HEK293T (cell line): ENCODE data around the gene MAGEA11.

ENCODE experiments used
- ARNT ChIP-seq: fragments of 450-650 bp; IDR thresholded peaks from 2 replicates; pipeline ENCODE4 v1.6.1; 2017; ENCODE audit warnings: mild to moderate bottlenecking
- BHLHE40 ChIP-seq: fragments of 450-650 bp; IDR thresholded peaks from 2 replicates; pipeline ENCODE4 v1.6.1; 2016; ENCODE audit warnings: mild to moderate bottlenecking, moderate library complexity, borderline replicate concordance
- CTBP1 ChIP-seq: fragments of 450-650 bp; IDR thresholded peaks from 2 replicates; pipeline ENCODE4 v1.6.1; 2016; ENCODE audit warnings: borderline replicate concordance
- ELF4 ChIP-seq: fragments of 450-650 bp; IDR thresholded peaks from 2 replicates; pipeline ENCODE4 v1.6.1; 2017; ENCODE audit warnings: antibody characterized with exemption
- FOXA1 ChIP-seq: fragments of 450-650 bp; IDR thresholded peaks from 2 replicates; pipeline ENCODE4 v1.6.1; 2016; ENCODE audit warnings: mild to moderate bottlenecking
- FOXK2 ChIP-seq: fragments of 450-650 bp; IDR thresholded peaks from 2 replicates; pipeline ENCODE4 v1.6.1; 2016; ENCODE audit warnings: mild to moderate bottlenecking
- FOXM1 ChIP-seq: fragments of 450-650 bp; IDR thresholded peaks from 2 replicates; pipeline ENCODE4 v1.6.1; 2017; ENCODE audit warnings: mild to moderate bottlenecking, borderline replicate concordance
- HDGF ChIP-seq: fragments of 450-650 bp; IDR thresholded peaks from 2 replicates; pipeline ENCODE4 v1.6.1; 2017; ENCODE audit warnings: antibody characterized with exemption, borderline replicate concordance
- L3MBTL2 ChIP-seq: fragments of 450-650 bp; conservative IDR thresholded peaks from 2 replicates; pipeline ENCODE4 v1.6.1; 2016; ENCODE audit warnings: mild to moderate bottlenecking
- SP1 ChIP-seq: fragments of 450-650 bp; IDR thresholded peaks from 2 replicates; pipeline ENCODE4 v1.6.1; 2017
- SUZ12 ChIP-seq: fragments of 450-650 bp; IDR thresholded peaks from 2 replicates; pipeline ENCODE4 v1.6.1; 2016; ENCODE audit warnings: mild to moderate bottlenecking
- TARDBP ChIP-seq: fragments of 450-650 bp; IDR thresholded peaks from 2 replicates; pipeline ENCODE4 v1.6.1; 2016
- ZNF384 ChIP-seq: fragments of 450-650 bp; IDR thresholded peaks from 2 replicates; pipeline ENCODE4 v1.6.1; 2016
- TF ChIP-seq, protein P1 (sequence below): fragments of 450-650 bp; IDR thresholded peaks from 2 replicates; pipeline ENCODE4 v1.6.1; 2016

DNA sequence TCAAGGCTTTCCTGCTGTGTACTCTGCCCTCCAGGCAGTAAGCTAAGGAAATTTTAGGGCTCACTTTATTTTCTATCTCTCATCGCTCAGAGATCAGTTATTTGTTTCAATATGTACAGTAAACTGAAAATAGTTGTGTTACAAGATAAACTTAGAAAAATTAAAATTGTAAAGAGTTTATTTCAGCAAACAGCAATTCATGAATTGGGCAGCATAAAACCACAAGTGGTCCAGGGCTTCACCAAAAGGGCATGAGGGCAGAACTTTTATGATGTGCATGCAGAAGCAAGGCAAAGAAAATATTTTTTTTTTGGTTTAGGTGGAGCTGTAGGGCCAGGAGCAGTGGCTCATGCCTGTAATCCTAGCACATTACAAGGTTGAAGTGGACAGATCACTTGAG is 20.1 kb upstream of the MAGEA11 start:
- TF ChIP-seq FOXK2: no peak
- no peak for TF ChIP-seq FOXM1
- no peak for TF ChIP-seq L3MBTL2
- no peak for TF ChIP-seq TARDBP
- TF ChIP-seq FOXA1: no peak
- TF ChIP-seq ZNF384: no peak
- TF ChIP-seq ELF4: no peak
- TF ChIP-seq ARNT: no peak
- no peak for TF ChIP-seq SP1
- TF ChIP-seq CTBP1: no peak
- TF ChIP-seq SUZ12: no peak
- TF ChIP-seq, protein P1, sequence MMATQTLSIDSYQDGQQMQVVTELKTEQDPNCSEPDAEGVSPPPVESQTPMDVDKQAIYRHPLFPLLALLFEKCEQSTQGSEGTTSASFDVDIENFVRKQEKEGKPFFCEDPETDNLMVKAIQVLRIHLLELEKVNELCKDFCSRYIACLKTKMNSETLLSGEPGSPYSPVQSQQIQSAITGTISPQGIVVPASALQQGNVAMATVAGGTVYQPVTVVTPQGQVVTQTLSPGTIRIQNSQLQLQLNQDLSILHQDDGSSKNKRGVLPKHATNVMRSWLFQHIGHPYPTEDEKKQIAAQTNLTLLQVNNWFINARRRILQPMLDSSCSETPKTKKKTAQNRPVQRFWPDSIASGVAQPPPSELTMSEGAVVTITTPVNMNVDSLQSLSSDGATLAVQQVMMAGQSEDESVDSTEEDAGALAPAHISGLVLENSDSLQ: no peak
- TF ChIP-seq BHLHE40: no peak
- no peak for TF ChIP-seq HDGF
